ENCODE results near the gene MUSTN1. TPM values are rescaled to one million over a fixed set of nuclear protein-coding genes. Genes with fewer than 3 reads are reported as not detected.

MUSTN1 gene
- total and polyA plus RNA-seq, 2 donors (not counting 1 experiment from before 2014, with no cell fraction given) = 0.79 to 11.2 TPM

- Mint-ChIP-seq H3K27me3 (no peaks in the 10 kb centered on the region), H3K4me3 (no peak overlapping the region), H3K27ac (no peak overlapping the region), H3K9me3 (ENCODE audit: insufficient read depth) (no peaks in the 10 kb centered on the region), H3K4me1 (no peaks in the 10 kb centered on the region)
- Histone ChIP-seq H2AFZ (ENCODE audit: insufficient read depth, low read depth, low read length, poor library complexity, severe bottlenecking) (no peak overlapping the region), H3K9me3 (ENCODE audit: control extremely low read depth in 1 of 3, control insufficient read depth in 2 of 3, insufficient read depth in 1 of 3, low read length in 2 of 3) (no peaks in the 10 kb centered on the region), H4K20me1 (ENCODE audit: control insufficient read depth, insufficient read depth, low read length, poor library complexity, severe bottlenecking) (no peaks in the 10 kb centered on the region), H3K4me2 (replicated peaks; ENCODE audit: low read depth, low read length, poor library complexity, severe bottlenecking) (no peak overlapping the region), H3K4me1 (ENCODE audit: control insufficient read depth in 2 of 2, insufficient read depth in 2 of 2, low read length in 2 of 2) (no peaks in the 10 kb centered on the region), H3K79me2 (ENCODE audit: control insufficient read depth, insufficient read depth, low read length) (no peaks in the 10 kb centered on the region), H3K27me3 (replicated peaks in 1 of 4; ENCODE audit: control extremely low read depth in 1 of 4, control insufficient read depth in 3 of 4, insufficient read depth in 4 of 4, low read length in 3 of 4) (no peaks in the 10 kb centered on the region), H3K36me3 (replicated peaks in 1 of 2; ENCODE audit: control extremely low read depth in 1 of 2, control insufficient read depth in 1 of 2, extremely low read depth in 1 of 2, insufficient read depth in 2 of 2, low read length in 1 of 2) (no peaks in the 10 kb centered on the region), H3K9ac (ENCODE audit: low read length) (no peak overlapping the region), H3K27ac (ENCODE audit: low read length in 2 of 2) (no peak overlapping the region), H3K4me3 (ENCODE audit: control extremely low read depth in 1 of 5, extremely low read depth in 1 of 5, insufficient read depth in 1 of 5, low read depth in 2 of 5, low read length in 4 of 5) (no peak overlapping the region)
- intact Hi-C loops (cut with micrococcal nuclease) = no loop called here
- no peak for ATAC-seq (ENCODE audit: low read depth)
- no peak for DNase-seq
- CTCF ChIA-PET = no interaction called here
- POLR2A ChIA-PET = no interaction called here
- WGBS (ENCODE audit: insufficient coverage) = 93% methylated on average over 6 of the region's 6 CpGs
- no peak for TF ChIP-seq EZH2 (IDR thresholded peaks at IDR 0.05; ENCODE audit: borderline replicate concordance, insufficient read depth, low read depth, low read length, poor library complexity, severe bottlenecking)
- TF ChIP-seq CTCF (IDR thresholded peaks at IDR 0.05) = no peak
These were observed 45.1 kb downstream of the MUSTN1 start for GRCh38 chr3:52789746-52790040.

GRCh38 chr3:52788890-52789745 is 45.7 kb downstream of the MUSTN1 start:
- POLR2A ChIA-PET = interaction anchor here (0.6 kb wide), 1 partner anchor 254 kb away, joined by 3 read pairs; no protein-coding TSS in a partner anchor
- intact Hi-C loops (cut with micrococcal nuclease) = no loop called here

More at GRCh38 chr3:52788890-52789745, 45.7 kb downstream of the MUSTN1 start:
- H3K9me3 ChIP-seq (ENCODE audit: control extremely low read depth in 1 of 3, control insufficient read depth in 2 of 3, insufficient read depth in 1 of 3, low read length in 2 of 3) = no peaks in the 10 kb centered on the region
- H3K27me3 Mint-ChIP-seq = no peaks in the 10 kb centered on the region
- no peaks in the 10 kb centered on the region for H3K27me3 ChIP-seq (replicated peaks in 1 of 4; ENCODE audit: control extremely low read depth in 1 of 4, control insufficient read depth in 3 of 4, insufficient read depth in 4 of 4, low read length in 3 of 4)
- H3K9ac ChIP-seq (ENCODE audit: low read length) = no peak overlapping the region
- no peaks in the 10 kb centered on the region for H3K4me1 Mint-ChIP-seq
- TF ChIP-seq EZH2 (IDR thresholded peaks at IDR 0.05; ENCODE audit: borderline replicate concordance, insufficient read depth, low read depth, low read length, poor library complexity, severe bottlenecking) (no peak), CTCF (IDR thresholded peaks at IDR 0.05) (no peak)
- DNase-seq (no peak), ATAC-seq (ENCODE audit: low read depth) (no peak)
- no peak overlapping the region for H3K27ac Mint-ChIP-seq
- CTCF ChIA-PET = interaction anchor here (1.4 kb wide), 1 partner anchor 13 kb away, joined by 4 read pairs; no protein-coding TSS in a partner anchor
- no peaks in the 10 kb centered on the region for H3K9me3 Mint-ChIP-seq (ENCODE audit: insufficient read depth)
- no peak overlapping the region for H3K4me2 ChIP-seq (replicated peaks; ENCODE audit: low read depth, low read length, poor library complexity, severe bottlenecking)
- no peak overlapping the region for H3K4me3 Mint-ChIP-seq
- H3K4me3 ChIP-seq (ENCODE audit: control extremely low read depth in 1 of 5, extremely low read depth in 1 of 5, insufficient read depth in 1 of 5, low read depth in 2 of 5, low read length in 4 of 5) = no peak overlapping the region
- H3K4me1 ChIP-seq (ENCODE audit: control insufficient read depth in 2 of 2, insufficient read depth in 2 of 2, low read length in 2 of 2) = no peaks in the 10 kb centered on the region
- no peaks in the 10 kb centered on the region for H3K79me2 ChIP-seq (ENCODE audit: control insufficient read depth, insufficient read depth, low read length)
- no peak overlapping the region for H3K27ac ChIP-seq (ENCODE audit: low read length in 2 of 2)
- 90% methylated on average over 16 of the region's 16 CpGs for WGBS (ENCODE audit: insufficient coverage)
- H2AFZ ChIP-seq (ENCODE audit: insufficient read depth, low read depth, low read length, poor library complexity, severe bottlenecking) = no peak overlapping the region
- no peaks in the 10 kb centered on the region for H4K20me1 ChIP-seq (ENCODE audit: control insufficient read depth, insufficient read depth, low read length, poor library complexity, severe bottlenecking)
- H3K36me3 ChIP-seq (replicated peaks in 1 of 2; ENCODE audit: control extremely low read depth in 1 of 2, control insufficient read depth in 1 of 2, extremely low read depth in 1 of 2, insufficient read depth in 2 of 2, low read length in 1 of 2) = no peaks in the 10 kb centered on the region
